Fibroblast of lung (primary cell): ENCODE data around the gene KIF6. TPM values are rescaled to one million over a fixed set of nuclear protein-coding genes. Genes with fewer than 3 reads are reported as not detected.

Source experiments
- DNase-seq, 2 donors: peaks; one replicate each; pipeline versions ENCODE4 v3.0.0 to v3.0.0-alpha.2; 2010; ENCODE audit warnings: low read depth in 2 of 2
- H2AFZ ChIP-seq: 2 replicates; pipeline ENCODE4 v1.5.1; 2012; ENCODE audit warnings: low read length, control low read depth, inconsistent platforms
- H3K27ac ChIP-seq: 2 replicates; pipeline ENCODE4 v1.5.1; 2011; ENCODE audit warnings: low read length, control low read depth; ENCODE audit not compliant: insufficient read depth
- H3K27me3 ChIP-seq: 2 replicates; pipeline ENCODE4 v1.5.1; 2011; ENCODE audit warnings: mild to moderate bottlenecking, low read length; ENCODE audit not compliant: control insufficient read depth, insufficient read depth
- H3K36me3 ChIP-seq: 2 replicates; pipeline ENCODE4 v1.5.1; 2011; ENCODE audit warnings: low read length; ENCODE audit not compliant: control insufficient read depth, insufficient read depth
- H3K4me1 ChIP-seq: 2 replicates; pipeline ENCODE4 v1.5.1; 2011; ENCODE audit warnings: low read length; ENCODE audit not compliant: control insufficient read depth, insufficient read depth; ENCODE audit errors: extremely low read depth
- H3K4me2 ChIP-seq: 2 replicates; pipeline ENCODE4 v1.5.1; 2011; ENCODE audit warnings: low read length, control low read depth; ENCODE audit not compliant: insufficient read depth; ENCODE audit errors: extremely low read depth
- H3K4me3 ChIP-seq, 4 experiments: fragments of 200-600 bp in 1 of 4; sonication (generic) in 1 of 4; replicated peaks in 1 of 4; 2 replicates each; pipeline ENCODE4 v1.5.1; 2011 to 2016; ENCODE audit warnings: low read length in 4 of 4, low read depth in 3 of 4, mild to moderate bottlenecking in 3 of 4, control low read depth in 2 of 4, inconsistent platforms in 1 of 4, mixed read lengths in 1 of 4; ENCODE audit not compliant: insufficient read depth in 1 of 4; ENCODE audit errors: control extremely low read depth in 1 of 4
- H3K79me2 ChIP-seq: 2 replicates; pipeline ENCODE4 v1.5.1; 2012; ENCODE audit warnings: mild to moderate bottlenecking, low read length, inconsistent platforms; ENCODE audit not compliant: control insufficient read depth, insufficient read depth
- H3K9ac ChIP-seq: 2 replicates; pipeline ENCODE4 v1.5.1; 2011; ENCODE audit warnings: mild to moderate bottlenecking, low read length, control low read depth; ENCODE audit not compliant: insufficient read depth
- H3K9me3 ChIP-seq: 2 replicates; pipeline ENCODE4 v1.5.1; 2012; ENCODE audit warnings: low read depth, low read length; ENCODE audit not compliant: control insufficient read depth, insufficient read depth
- H4K20me1 ChIP-seq: 2 replicates; pipeline ENCODE4 v1.5.1; 2011; ENCODE audit warnings: low read length; ENCODE audit not compliant: control insufficient read depth, insufficient read depth; ENCODE audit errors: extremely low read depth
- EZH2 ChIP-seq: IDR thresholded peaks from 2 replicates; pipeline ENCODE4 v1.5.1; 2012; ENCODE audit warnings: low read length, control low read depth, mild to moderate bottlenecking; ENCODE audit errors: missing control alignments
- polyA plus RNA-seq, 2 donors: library from polyadenylated mRNA; depleted of rRNA in 1 of 2; stranded (reverse) in 1 of 2; unstranded in 1 of 2; fragments of >200 nt; gene quantifications; 2 replicates each; pipeline ENCODE4 v1.2.1, GENCODE V29; 2011 to 2012; ENCODE audit warnings: missing spikeins in 1 of 2
- total RNA-seq: library from RNA; depleted of rRNA; stranded (reverse); fragments of >200 nt; gene quantifications from 2 replicates; pipeline ENCODE4 v1.2.1, GENCODE V29; 2014
- TF ChIP-seq, protein P1 (sequence below), 2 donors: IDR thresholded peaks in 1 of 2; conservative IDR thresholded peaks in 1 of 2; 1 replicate in 1 of 2; 2 replicates in 1 of 2; pipeline ENCODE4 v1.5.1; 2011 to 2012; ENCODE audit warnings: low read length in 2 of 2, control low read depth in 1 of 2, inconsistent platforms in 1 of 2, low read depth in 1 of 2, mild to moderate bottlenecking in 1 of 2

The KIF6 gene
- total and polyA plus RNA-seq, 2 donors (not counting 1 experiment from before 2014, with no cell fraction given): 0.24 to 0.83 TPM

DNA sequence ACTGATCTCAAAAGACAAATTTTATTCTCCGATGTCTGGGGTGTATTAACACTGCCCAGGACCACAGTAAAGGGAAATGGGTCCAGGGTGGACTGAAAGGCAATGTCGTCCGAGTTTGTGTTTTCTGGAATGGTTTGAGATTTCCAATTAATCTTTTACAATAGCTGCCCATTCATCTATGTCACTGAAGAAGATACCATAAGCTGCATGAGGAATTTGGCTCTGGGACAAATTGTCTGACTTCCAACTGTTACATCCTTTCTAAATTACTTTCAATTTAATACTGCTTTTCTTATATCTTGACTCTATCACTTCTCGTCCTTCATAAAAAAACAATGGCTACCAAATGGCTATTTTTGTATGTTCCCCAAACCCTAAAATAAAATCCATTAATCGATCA is 272.0 kb downstream of the KIF6 start:
- H3K9ac ChIP-seq: no peak overlapping the region
- TF ChIP-seq EZH2: no peak
- TF ChIP-seq, protein P1, sequence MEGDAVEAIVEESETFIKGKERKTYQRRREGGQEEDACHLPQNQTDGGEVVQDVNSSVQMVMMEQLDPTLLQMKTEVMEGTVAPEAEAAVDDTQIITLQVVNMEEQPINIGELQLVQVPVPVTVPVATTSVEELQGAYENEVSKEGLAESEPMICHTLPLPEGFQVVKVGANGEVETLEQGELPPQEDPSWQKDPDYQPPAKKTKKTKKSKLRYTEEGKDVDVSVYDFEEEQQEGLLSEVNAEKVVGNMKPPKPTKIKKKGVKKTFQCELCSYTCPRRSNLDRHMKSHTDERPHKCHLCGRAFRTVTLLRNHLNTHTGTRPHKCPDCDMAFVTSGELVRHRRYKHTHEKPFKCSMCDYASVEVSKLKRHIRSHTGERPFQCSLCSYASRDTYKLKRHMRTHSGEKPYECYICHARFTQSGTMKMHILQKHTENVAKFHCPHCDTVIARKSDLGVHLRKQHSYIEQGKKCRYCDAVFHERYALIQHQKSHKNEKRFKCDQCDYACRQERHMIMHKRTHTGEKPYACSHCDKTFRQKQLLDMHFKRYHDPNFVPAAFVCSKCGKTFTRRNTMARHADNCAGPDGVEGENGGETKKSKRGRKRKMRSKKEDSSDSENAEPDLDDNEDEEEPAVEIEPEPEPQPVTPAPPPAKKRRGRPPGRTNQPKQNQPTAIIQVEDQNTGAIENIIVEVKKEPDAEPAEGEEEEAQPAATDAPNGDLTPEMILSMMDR (conservative IDR thresholded peaks at IDR 0.05 in 1 of 2, IDR thresholded peaks at IDR 0.05 in 1 of 2; ENCODE audit: low read depth in 1 of 2, low read length in 2 of 2): no peak
- H3K79me2 ChIP-seq: no peaks in the 10 kb centered on the region
- H3K27ac ChIP-seq: no peak overlapping the region
- no peaks in the 10 kb centered on the region for H3K27me3 ChIP-seq
- peak in 1 of 2 donors; percentile 64 for DNase-seq
- no peak overlapping the region for H3K4me3 ChIP-seq
- no peaks in the 10 kb centered on the region for H3K4me1 ChIP-seq
- no peaks in the 10 kb centered on the region for H3K9me3 ChIP-seq
- H3K4me2 ChIP-seq: no peak overlapping the region
- no peak overlapping the region for H2AFZ ChIP-seq
- H3K36me3 ChIP-seq: no peaks in the 10 kb centered on the region
- H4K20me1 ChIP-seq: no peaks in the 10 kb centered on the region

DNA sequence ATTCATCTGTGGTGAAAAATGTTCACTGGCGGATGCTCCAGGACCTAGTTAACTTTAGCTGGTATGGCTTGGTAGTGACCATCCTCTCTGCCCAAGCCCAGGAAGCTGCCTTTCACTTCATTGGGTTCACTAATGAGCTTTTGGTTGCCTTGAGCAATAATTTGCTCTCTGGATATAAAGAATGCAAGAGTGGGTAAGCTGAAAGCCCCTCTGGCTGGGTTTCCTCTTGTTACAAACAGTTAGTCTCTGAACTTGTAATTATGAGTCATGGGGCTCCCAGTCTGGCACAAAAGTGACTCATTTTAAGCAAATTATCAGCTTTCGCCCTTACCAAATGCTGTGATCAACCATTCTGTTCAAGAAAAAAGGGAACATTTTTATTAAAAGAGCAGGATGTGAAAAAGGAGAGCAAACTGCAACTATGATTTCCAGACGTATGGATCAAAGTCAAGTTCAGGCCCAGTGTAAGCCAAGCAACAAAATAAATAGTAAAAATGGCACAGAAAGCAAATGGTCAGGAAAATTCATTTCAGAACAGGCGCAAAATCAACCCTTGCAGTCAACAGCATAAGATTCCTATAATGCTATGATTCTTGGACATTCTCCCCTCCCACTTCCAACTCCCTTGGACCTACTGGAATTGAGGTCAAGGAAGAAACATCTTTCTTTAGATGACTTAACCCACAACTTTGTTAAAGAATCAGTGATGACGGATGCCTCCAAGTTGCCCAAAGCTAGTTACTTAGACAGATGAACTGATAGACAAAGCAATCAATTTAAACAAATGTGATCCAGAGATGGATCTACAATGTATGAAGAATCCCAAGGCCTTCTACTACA is 272.7 kb downstream of the KIF6 start:
- no peak overlapping the region for H3K4me3 ChIP-seq
- H3K9ac ChIP-seq: no peak overlapping the region
- H3K27me3 ChIP-seq: no peaks in the 10 kb centered on the region
- peak; percentile 45 to 85 for DNase-seq
- no peaks in the 10 kb centered on the region for H3K36me3 ChIP-seq
- no peak overlapping the region for H2AFZ ChIP-seq
- H4K20me1 ChIP-seq: no peaks in the 10 kb centered on the region
- H3K4me1 ChIP-seq: no peaks in the 10 kb centered on the region
- TF ChIP-seq EZH2: no peak
- TF ChIP-seq, protein P1 (conservative IDR thresholded peaks at IDR 0.05 in 1 of 2, IDR thresholded peaks at IDR 0.05 in 1 of 2; ENCODE audit: low read depth in 1 of 2, low read length in 2 of 2): no peak
- H3K27ac ChIP-seq: no peak overlapping the region
- H3K4me2 ChIP-seq: no peak overlapping the region
- H3K79me2 ChIP-seq: no peaks in the 10 kb centered on the region
- H3K9me3 ChIP-seq: no peaks in the 10 kb centered on the region

DNA sequence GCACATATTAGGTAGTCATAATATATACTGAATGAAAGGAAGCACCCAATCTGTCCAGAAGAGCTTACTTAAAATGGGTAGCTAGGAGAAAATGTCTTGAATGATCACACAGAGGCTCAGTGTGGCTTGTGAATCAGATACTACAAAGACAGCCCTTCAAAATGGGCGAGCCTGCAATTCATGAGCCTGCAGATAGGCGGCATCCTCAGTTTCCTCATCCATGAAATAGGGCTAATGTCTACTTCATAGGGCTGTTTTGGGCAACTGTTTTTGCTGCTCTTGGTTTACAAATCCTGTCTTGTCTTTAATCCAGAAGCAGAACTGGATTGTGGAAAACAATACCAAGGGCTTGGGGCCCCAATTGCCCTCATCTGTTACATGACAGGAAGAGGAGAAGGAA is 273.4 kb downstream of the KIF6 start:
- H3K9ac ChIP-seq: no peak overlapping the region
- H3K36me3 ChIP-seq: no peaks in the 10 kb centered on the region
- no peak overlapping the region for H3K27ac ChIP-seq
- H3K27me3 ChIP-seq: no peaks in the 10 kb centered on the region
- TF ChIP-seq, protein P1 (conservative IDR thresholded peaks at IDR 0.05 in 1 of 2, IDR thresholded peaks at IDR 0.05 in 1 of 2; ENCODE audit: low read depth in 1 of 2, low read length in 2 of 2): peak; percentile 9 to 57
- TF ChIP-seq EZH2: no peak
- DNase-seq: no peak
- no peaks in the 10 kb centered on the region for H3K4me1 ChIP-seq
- no peaks in the 10 kb centered on the region for H3K9me3 ChIP-seq
- no peaks in the 10 kb centered on the region for H4K20me1 ChIP-seq
- no peak overlapping the region for H2AFZ ChIP-seq
- H3K4me3 ChIP-seq: no peak overlapping the region
- H3K79me2 ChIP-seq: no peaks in the 10 kb centered on the region
- H3K4me2 ChIP-seq: no peak overlapping the region
